Endodermal cell (in vitro differentiated cells): ENCODE data around the gene IGFLR1. TPM values are rescaled to one million over a fixed set of nuclear protein-coding genes. Genes with fewer than 3 reads are reported as not detected.
"Not testable (repeated sequence)": the region's sequence is repeated elsewhere in the genome, so short reads cannot be mapped to it uniquely, and the experiment has no call there.

ENCODE experiments used
- DNase-seq: peaks from one replicate; pipeline ENCODE4 v3.0.0-alpha.2; 2017
- H3K27ac ChIP-seq: 2 replicates; pipeline ENCODE4 v1.5.1; 2013; ENCODE audit warnings: mild to moderate bottlenecking, low read depth, low read length, moderate library complexity
- H3K27me3 ChIP-seq: 2 replicates; pipeline ENCODE4 v1.6.1; 2013; ENCODE audit warnings: mild to moderate bottlenecking, low read length, moderate library complexity; ENCODE audit not compliant: insufficient read depth, control insufficient read depth, poor library complexity, severe bottlenecking
- H3K36me3 ChIP-seq: 2 replicates; pipeline ENCODE4 v1.7.0; 2013; ENCODE audit warnings: mild to moderate bottlenecking, low read length, moderate library complexity; ENCODE audit not compliant: control insufficient read depth, insufficient read depth
- H3K4me1 ChIP-seq: one replicate; pipeline ENCODE4 v1.7.0; 2013; ENCODE audit warnings: low read length; ENCODE audit not compliant: control insufficient read depth, insufficient read depth
- H3K4me3 ChIP-seq: 2 replicates; pipeline ENCODE4 v1.5.1; 2013; ENCODE audit warnings: mild to moderate bottlenecking, low read length, moderate library complexity
- H3K9ac ChIP-seq: 2 replicates; pipeline ENCODE4 v1.6.1; 2013; ENCODE audit warnings: mild to moderate bottlenecking, low read length, moderate library complexity; ENCODE audit not compliant: poor library complexity, severe bottlenecking; ENCODE audit errors: extremely low read depth
- H3K9me3 ChIP-seq: 2 replicates; pipeline ENCODE4 v1.6.1; 2013; ENCODE audit warnings: mild to moderate bottlenecking, low read length, moderate library complexity; ENCODE audit not compliant: control insufficient read depth
- H3K27ac Mint-ChIP-seq: 2 replicates; pipeline ENCODE4 v1.8.0; 2020; ENCODE audit warnings: mixed read lengths
- H3K27me3 Mint-ChIP-seq: 2 replicates; pipeline ENCODE4 v1.8.0; 2021; ENCODE audit warnings: mild to moderate bottlenecking, mixed read lengths; ENCODE audit not compliant: insufficient read depth
- H3K36me3 Mint-ChIP-seq: 2 replicates; pipeline ENCODE4 v1.8.0; 2020; ENCODE audit warnings: low read depth, mixed read lengths
- H3K4me1 Mint-ChIP-seq: 2 replicates; pipeline ENCODE4 v1.8.0; 2020; ENCODE audit warnings: mixed read lengths
- H3K4me3 Mint-ChIP-seq: 2 replicates; pipeline ENCODE4 v1.8.0; 2020; ENCODE audit warnings: mild to moderate bottlenecking, moderate library complexity, mixed read lengths
- H3K9me3 Mint-ChIP-seq: 2 replicates; pipeline ENCODE4 v1.8.0; 2020; ENCODE audit warnings: mild to moderate bottlenecking, mixed read lengths
- CTCF ChIP-seq: fragments of 200-600 bp; sonication (generic); conservative IDR thresholded peaks from 2 replicates; pipeline ENCODE4 v1.5.0; 2021; ENCODE audit warnings: antibody characterized with exemption, mild to moderate bottlenecking
- WGBS, 2 experiments: methylation state at CpG; one replicate each; pipeline versions ENCODE4 v1.1.5 to v1.1.7; 2013; ENCODE audit warnings: missing lambda C conversion rate in 2 of 2, mixed read lengths in 1 of 2; ENCODE audit not compliant: insufficient coverage in 1 of 2, insufficient read length in 1 of 2; 5-methylcytosine and 5-hydroxymethylcytosine counted together
- total RNA-seq, 2 donors: library from RNA; stranded (reverse); fragmentation: NEBNext Ultra II Directional in 1 of 2; extraction: Animal tissue kit (Norgen Biotek cat#: 25700) in 1 of 2; gene quantifications; 2 replicates in 1 of 2; 3 replicates in 1 of 2; pipeline ENCODE4 v1.2.1, GENCODE V29; 2021

The IGFLR1 gene
- total RNA-seq, 2 donors from 2014 or later, result 4.6 to 7.1 TPM

DNA sequence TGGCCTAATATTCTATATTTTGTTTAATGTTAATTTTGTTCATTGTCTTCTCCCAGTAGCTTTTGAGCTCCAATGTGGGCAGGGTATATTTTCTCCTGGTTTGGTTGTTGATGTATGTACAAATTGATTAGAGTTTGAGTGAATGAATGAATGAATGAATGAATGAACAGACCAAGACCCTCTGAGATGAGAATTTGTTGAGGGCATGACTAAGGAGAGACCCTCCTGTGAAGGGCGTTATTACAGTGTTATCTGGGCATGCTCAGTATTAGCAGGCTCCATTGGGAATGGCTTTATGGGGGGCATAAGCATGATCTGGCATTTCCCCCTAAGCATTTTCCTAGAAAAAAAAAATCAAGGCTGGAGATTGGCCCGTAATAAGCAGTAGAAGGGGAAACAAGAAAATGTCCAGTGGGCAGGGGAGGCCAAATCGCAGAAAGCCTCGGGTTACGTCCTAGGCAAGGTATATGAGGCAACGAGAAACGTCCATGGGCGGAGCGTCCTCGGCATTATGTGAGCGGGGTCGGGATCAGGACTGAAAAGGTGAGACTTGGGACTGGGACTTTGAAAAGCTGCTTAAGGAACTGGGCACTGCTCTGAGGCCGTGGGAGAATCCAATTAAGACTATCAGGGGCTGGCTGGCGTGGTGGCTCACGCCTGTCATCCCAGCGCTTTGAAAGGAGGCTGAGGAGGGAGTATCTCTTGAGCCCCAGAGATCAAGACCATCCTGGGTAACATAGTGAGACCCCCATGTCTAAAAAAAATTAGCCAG lies 32.2 kb upstream of the IGFLR1 start:
- Histone ChIP-seq H3K4me3 (peak overlapping the region; percentile 72), H3K9ac (no peak overlapping the region), H3K4me1 (peaks cover 3% of the 10 kb centered on the region), H3K27me3 (peaks cover 11% of the 10 kb centered on the region), H3K9me3 (no peaks in the 10 kb centered on the region), H3K36me3 (no peaks in the 10 kb centered on the region), H3K27ac (no peak overlapping the region)
- Mint-ChIP-seq H3K27ac (no peak overlapping the region), H3K9me3 (no peaks in the 10 kb centered on the region), H3K4me1 (peaks cover 15% of the 10 kb centered on the region), H3K36me3 (peaks cover 3% of the 10 kb centered on the region), H3K4me3 (peak overlapping the region; percentile 50), H3K27me3 (peaks cover 41% of the 10 kb centered on the region)
- no peak for DNase-seq
- TF ChIP-seq CTCF, result no peak
- WGBS, 2 experiments, result 54 to 64% methylated on average over 16 of the region's 16 CpGs

DNA sequence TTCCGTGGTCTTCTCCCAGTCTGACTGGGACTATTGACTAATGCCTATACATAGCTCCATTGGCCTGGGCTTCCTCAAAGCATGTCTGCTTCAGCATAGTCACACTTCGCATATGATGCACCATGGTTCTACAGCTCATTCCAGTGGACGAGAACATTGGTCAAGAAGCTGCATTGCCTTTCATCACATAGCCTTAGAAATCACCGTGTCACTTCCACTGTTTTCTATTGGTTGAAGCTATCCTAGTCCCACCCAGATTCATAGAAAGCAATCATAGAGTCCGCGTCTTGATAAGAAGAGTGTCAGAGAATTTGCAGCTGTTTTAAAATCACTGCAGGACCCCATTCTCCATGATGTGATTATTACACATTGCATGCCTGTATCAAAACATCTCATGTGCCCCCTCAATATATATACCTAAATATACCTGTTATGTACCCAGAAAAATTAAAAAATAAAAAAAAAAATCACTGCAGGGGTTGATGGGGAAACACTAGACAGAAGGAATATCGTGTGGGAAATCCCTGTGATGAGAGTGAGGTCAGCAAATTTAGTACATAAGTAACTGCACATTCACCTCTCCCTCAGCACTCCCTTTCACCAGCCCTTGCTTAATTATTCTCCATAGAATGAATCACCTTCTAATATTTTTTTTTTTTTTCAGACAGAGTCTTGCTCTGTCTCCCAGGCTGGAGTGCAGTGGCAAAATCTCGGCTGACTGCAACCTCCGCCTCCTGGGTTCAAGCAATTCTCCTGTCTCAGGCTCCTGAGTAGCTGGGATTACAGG lies 31.0 kb upstream of the IGFLR1 start:
- peaks cover 9% of the 10 kb centered on the region for H3K36me3 ChIP-seq
- H3K9me3 ChIP-seq, result no peaks in the 10 kb centered on the region
- peaks cover 9% of the 10 kb centered on the region for H3K36me3 Mint-ChIP-seq
- WGBS, 2 experiments, result 73 to 82% methylated on average over 9 of the region's 9 CpGs
- TF ChIP-seq CTCF, result no peak
- no peak overlapping the region for H3K27ac Mint-ChIP-seq
- no peak overlapping the region for H3K9ac ChIP-seq
- H3K27me3 ChIP-seq, result peaks cover 11% of the 10 kb centered on the region
- H3K9me3 Mint-ChIP-seq, result no peaks in the 10 kb centered on the region
- peaks cover 3% of the 10 kb centered on the region for H3K4me1 ChIP-seq
- H3K27me3 Mint-ChIP-seq, result peaks cover 37% of the 10 kb centered on the region
- H3K4me1 Mint-ChIP-seq, result peaks cover 15% of the 10 kb centered on the region
- H3K27ac ChIP-seq, result no peak overlapping the region
- DNase-seq, result no peak
- H3K4me3 Mint-ChIP-seq, result no peak overlapping the region
- no peak overlapping the region for H3K4me3 ChIP-seq

DNA sequence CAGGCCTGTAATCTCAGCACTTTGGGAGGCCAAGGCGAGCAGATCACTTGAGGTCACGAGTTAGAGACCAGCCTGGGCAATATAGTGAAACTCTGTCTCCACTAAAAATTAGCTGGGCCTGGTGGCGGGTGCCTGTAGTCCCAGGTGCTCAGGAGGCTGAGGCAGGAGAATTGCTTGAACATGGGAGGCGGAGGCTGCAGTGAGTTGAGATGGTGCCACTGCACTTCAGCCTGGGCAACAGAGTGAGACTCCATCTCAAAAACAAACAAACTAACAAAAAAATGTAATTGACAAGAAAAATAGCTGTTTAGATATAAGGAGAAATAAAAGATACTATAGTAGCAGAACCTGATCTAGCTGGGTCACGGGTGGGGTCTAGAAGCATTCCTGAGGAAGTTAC lies 30.1 kb upstream of the IGFLR1 start:
- H3K4me1 Mint-ChIP-seq, result peaks cover 14% of the 10 kb centered on the region
- H3K4me3 Mint-ChIP-seq, H3K9me3 ChIP-seq, H3K9me3 Mint-ChIP-seq, H3K27ac Mint-ChIP-seq, DNase-seq, H3K4me1 ChIP-seq, H3K4me3 ChIP-seq, H3K27ac ChIP-seq, H3K9ac ChIP-seq, H3K36me3 Mint-ChIP-seq: not testable (repeated sequence)
- Histone ChIP-seq H3K27me3 (peaks cover 11% of the 10 kb centered on the region), H3K36me3 (peaks cover 11% of the 10 kb centered on the region)
- H3K27me3 Mint-ChIP-seq, result peaks cover 30% of the 10 kb centered on the region
- 92 to 93% methylated on average over 4 to 5 of the region's 5 CpGs for WGBS, 2 experiments
